Mesendoderm (in vitro differentiated cells): ENCODE results near the gene SHPK.
"Not testable (repeated sequence)": the region's sequence is repeated elsewhere in the genome, so short reads cannot be mapped to it uniquely, and the experiment has no call there.

Source experiments
- DNase-seq: peaks from one replicate; pipeline ENCODE4 v3.0.0; 2013
- H2AK5ac ChIP-seq: 2 replicates; pipeline ENCODE4 v1.6.1; 2013; ENCODE audit warnings: low read length, inconsistent platforms
- H2BK120ac ChIP-seq: 2 replicates; pipeline ENCODE4 v1.6.1; 2013; ENCODE audit warnings: low read depth, mild to moderate bottlenecking, low read length, moderate library complexity, mixed read lengths
- H2BK15ac ChIP-seq: replicated peaks from 2 replicates; pipeline ENCODE4 v1.6.1; 2013; ENCODE audit warnings: low read depth, mild to moderate bottlenecking, moderate library complexity
- H2BK5ac ChIP-seq: 2 replicates; pipeline ENCODE4 v1.6.1; 2013; ENCODE audit warnings: low read length, inconsistent platforms
- H3K18ac ChIP-seq: 2 replicates; pipeline ENCODE4 v1.6.1; 2013; ENCODE audit warnings: mild to moderate bottlenecking, low read length, mixed read lengths
- H3K23ac ChIP-seq: one replicate; pipeline ENCODE4 v1.6.1; 2013; ENCODE audit warnings: low read length
- H3K27ac ChIP-seq: 2 replicates; pipeline ENCODE4 v1.5.1; 2013; ENCODE audit warnings: low read depth, mild to moderate bottlenecking, inconsistent platforms, low read length, moderate library complexity
- H3K27me3 ChIP-seq: 2 replicates; pipeline ENCODE4 v1.6.1; 2013; ENCODE audit warnings: low read length, control low read depth, mild to moderate bottlenecking, inconsistent platforms; ENCODE audit not compliant: insufficient read depth, poor library complexity
- H3K36me3 ChIP-seq: 2 replicates; pipeline ENCODE4 v1.6.1; 2013; ENCODE audit warnings: low read length, inconsistent platforms; ENCODE audit not compliant: control insufficient read depth, insufficient read depth
- H3K4ac ChIP-seq: one replicate; pipeline ENCODE4 v1.6.1; 2013; ENCODE audit warnings: low read depth, mild to moderate bottlenecking, low read length, moderate library complexity
- H3K4me1 ChIP-seq: 2 replicates; pipeline ENCODE4 v1.6.1; 2013; ENCODE audit warnings: low read depth, low read length, inconsistent platforms; ENCODE audit not compliant: control insufficient read depth
- H3K4me2 ChIP-seq: 2 replicates; pipeline ENCODE4 v1.6.1; 2013; ENCODE audit warnings: low read length
- H3K4me3 ChIP-seq: 2 replicates; pipeline ENCODE4 v1.5.1; 2013; ENCODE audit warnings: mild to moderate bottlenecking, low read length
- H3K56ac ChIP-seq: one replicate; pipeline ENCODE4 v1.6.1; 2013; ENCODE audit warnings: low read length
- H3K79me1 ChIP-seq: 2 replicates; pipeline ENCODE4 v1.6.1; 2013; ENCODE audit warnings: low read length, inconsistent platforms
- H3K79me2 ChIP-seq: 2 replicates; pipeline ENCODE4 v1.6.1; 2013; ENCODE audit warnings: mild to moderate bottlenecking, low read length; ENCODE audit not compliant: control insufficient read depth, insufficient read depth
- H3K9ac ChIP-seq: 2 replicates; pipeline ENCODE4 v1.6.1; 2013; ENCODE audit warnings: low read length, inconsistent platforms
- H4K5ac ChIP-seq: one replicate; pipeline ENCODE4 v1.6.1; 2013; ENCODE audit warnings: low read length
- H4K8ac ChIP-seq: one replicate; pipeline ENCODE4 v1.6.1; 2013; ENCODE audit warnings: low read depth, mild to moderate bottlenecking, control low read depth, low read length, moderate library complexity
- WGBS: extraction: QIAGEN DNeasy Blood & Tissue Kit; methylation state at CpG from one replicate; pipeline ENCODE4 v1.1.7; 2013; ENCODE audit warnings: low lambda C conversion rate, missing lambda C conversion rate; ENCODE audit not compliant: insufficient coverage; ENCODE audit errors: extremely low coverage; 5-methylcytosine and 5-hydroxymethylcytosine counted together

The SHPK gene

GRCh38 chr17:3590231-3590630 lies 45.8 kb downstream of the SHPK start:
- no CpG with 5 or more reads among the region's 15 CpGs for WGBS
- Histone ChIP-seq H3K27ac (no peak overlapping the region), H2BK15ac (no peak overlapping the region), H3K9ac (no peak overlapping the region), H3K18ac (no peak overlapping the region), H2BK5ac (no peak overlapping the region), H4K8ac (no peak overlapping the region), H3K4ac (no peak overlapping the region), H2AK5ac (no peak overlapping the region), H3K27me3 (no peaks in the 10 kb centered on the region), H3K79me2 (no peaks in the 10 kb centered on the region), H3K23ac (no peak overlapping the region), H3K56ac (no peak overlapping the region), H3K4me2 (no peak overlapping the region), H4K5ac (no peak overlapping the region), H3K4me1 (no peaks in the 10 kb centered on the region), H3K4me3 (no peak overlapping the region), H3K79me1 (no peaks in the 10 kb centered on the region), H3K36me3 (no peaks in the 10 kb centered on the region), H2BK120ac (no peak overlapping the region)
- DNase-seq, result no peak

GRCh38 chr17:3589784-3590183 lies 46.3 kb downstream of the SHPK start:
- H3K4ac ChIP-seq, result no peak overlapping the region
- no peak overlapping the region for H2AK5ac ChIP-seq
- H3K79me2 ChIP-seq, result no peaks in the 10 kb centered on the region
- no peak overlapping the region for H3K9ac ChIP-seq
- DNase-seq, result no peak
- no peak overlapping the region for H2BK120ac ChIP-seq
- no peak overlapping the region for H3K4me3 ChIP-seq
- H4K5ac ChIP-seq, result no peak overlapping the region
- H3K18ac ChIP-seq, result no peak overlapping the region
- H3K4me2 ChIP-seq, result no peak overlapping the region
- no peaks in the 10 kb centered on the region for H3K4me1 ChIP-seq
- no peak overlapping the region for H4K8ac ChIP-seq
- no peaks in the 10 kb centered on the region for H3K79me1 ChIP-seq
- H3K56ac ChIP-seq, result no peak overlapping the region
- WGBS, result no CpG with 5 or more reads among the region's 22 CpGs
- no peak overlapping the region for H2BK5ac ChIP-seq
- H3K27ac ChIP-seq, result no peak overlapping the region
- H2BK15ac ChIP-seq, result no peak overlapping the region
- no peak overlapping the region for H3K23ac ChIP-seq
- H3K36me3 ChIP-seq, result no peaks in the 10 kb centered on the region
- no peaks in the 10 kb centered on the region for H3K27me3 ChIP-seq

- Histone ChIP-seq H3K27ac (no peak overlapping the region), H3K4me2 (no peak overlapping the region), H3K4me3 (no peak overlapping the region), H3K56ac (no peak overlapping the region), H2BK120ac (no peak overlapping the region), H3K27me3 (no peaks in the 10 kb centered on the region), H3K23ac (no peak overlapping the region), H3K36me3 (no peaks in the 10 kb centered on the region), H2BK5ac (no peak overlapping the region), H3K79me1 (no peaks in the 10 kb centered on the region), H2AK5ac (no peak overlapping the region), H4K8ac (no peak overlapping the region), H2BK15ac (no peak overlapping the region), H3K18ac (no peak overlapping the region), H3K9ac (no peak overlapping the region), H3K79me2 (no peaks in the 10 kb centered on the region), H3K4ac (no peak overlapping the region), H4K5ac (no peak overlapping the region), H3K4me1 (no peaks in the 10 kb centered on the region)
- no peak for DNase-seq
- WGBS, result no CpG with 5 or more reads among the region's 17 CpGs
These were observed 50.2 kb downstream of the SHPK start for GRCh38 chr17:3585826-3586225.

- no peak for DNase-seq
- H3K27me3 ChIP-seq, result no peaks in the 10 kb centered on the region
These were observed 52.6 kb downstream of the SHPK start for GRCh38 chr17:3583456-3583855.

GRCh38 chr17:3582915-3583314 lies 53.1 kb downstream of the SHPK start:
- H3K18ac ChIP-seq, result no peak overlapping the region
- no peak overlapping the region for H3K56ac ChIP-seq
- no peak overlapping the region for H2BK15ac ChIP-seq
- no peaks in the 10 kb centered on the region for H3K79me2 ChIP-seq
- no peak overlapping the region for H2AK5ac ChIP-seq
- H3K27ac ChIP-seq, result no peak overlapping the region
- no peak overlapping the region for H3K4me2 ChIP-seq
- H3K27me3 ChIP-seq, result no peaks in the 10 kb centered on the region
- no peak overlapping the region for H4K8ac ChIP-seq
- H2BK120ac ChIP-seq, result no peak overlapping the region
- H3K4me1 ChIP-seq, result no peaks in the 10 kb centered on the region
- no peak overlapping the region for H3K4me3 ChIP-seq
- no peak overlapping the region for H4K5ac ChIP-seq
- no peak overlapping the region for H2BK5ac ChIP-seq
- DNase-seq, result no peak
- no CpG with 5 or more reads among the region's 9 CpGs for WGBS
- no peaks in the 10 kb centered on the region for H3K79me1 ChIP-seq
- no peak overlapping the region for H3K23ac ChIP-seq
- no peaks in the 10 kb centered on the region for H3K36me3 ChIP-seq
- no peak overlapping the region for H3K4ac ChIP-seq
- no peak overlapping the region for H3K9ac ChIP-seq

More at GRCh38 chr17:3583456-3583855, 52.6 kb downstream of the SHPK start:
- Histone ChIP-seq H3K9ac (no peak overlapping the region), H3K79me2 (no peaks in the 10 kb centered on the region), H3K56ac (no peak overlapping the region), H3K4me1 (no peaks in the 10 kb centered on the region), H3K4me3 (no peak overlapping the region), H4K5ac (no peak overlapping the region), H4K8ac (no peak overlapping the region), H3K23ac (no peak overlapping the region), H2BK5ac (no peak overlapping the region), H2BK120ac (no peak overlapping the region), H2BK15ac (no peak overlapping the region), H3K4ac (no peak overlapping the region), H2AK5ac (no peak overlapping the region), H3K36me3 (no peaks in the 10 kb centered on the region), H3K18ac (no peak overlapping the region), H3K27ac (no peak overlapping the region), H3K4me2 (no peak overlapping the region), H3K79me1 (no peaks in the 10 kb centered on the region)
- no CpG with 5 or more reads among the region's 9 CpGs for WGBS

- WGBS, result no CpG with 5 or more reads among the region's 4 CpGs
- not testable (repeated sequence) for H3K27ac ChIP-seq, H2BK15ac ChIP-seq, H2BK120ac ChIP-seq, H3K23ac ChIP-seq, H3K27me3 ChIP-seq, H3K56ac ChIP-seq, H2BK5ac ChIP-seq, H3K79me1 ChIP-seq, H3K4me1 ChIP-seq, H3K18ac ChIP-seq, H3K79me2 ChIP-seq, H3K4ac ChIP-seq, H4K8ac ChIP-seq, H2AK5ac ChIP-seq, H4K5ac ChIP-seq, H3K9ac ChIP-seq, DNase-seq, H3K4me3 ChIP-seq, H3K4me2 ChIP-seq, H3K36me3 ChIP-seq
These were observed 57.4 kb downstream of the SHPK start for GRCh38 chr17:3578667-3579066.
